Right lobe of liver (tissue), 4 donors: ENCODE results near the gene NEURL2.

ENCODE experiments used
- POLR2A ChIP-seq: fragments of 450-650 bp; IDR thresholded peaks from one replicate; pipeline ENCODE4 v1.6.1; 2017; ENCODE audit warnings: antibody characterized with exemption, mild to moderate bottlenecking
- TF ChIP-seq, protein P1 (sequence below), 4 donors: fragments of 200-600 bp in 3 of 4; fragments of 450-650 bp in 1 of 4; IDR thresholded peaks; one replicate each; pipeline versions ENCODE4 v1.5.1 to v1.8.0; 2016 to 2022; ENCODE audit warnings: antibody characterized with exemption in 4 of 4, mild to moderate bottlenecking in 2 of 4
- donor health status: DM: no; HTN: no; CAD: no.
- donor health status: DM: no; HTN: no; CAD: no.
- donor health status: DM: no; HTN: yes; CAD: no.

DNA sequence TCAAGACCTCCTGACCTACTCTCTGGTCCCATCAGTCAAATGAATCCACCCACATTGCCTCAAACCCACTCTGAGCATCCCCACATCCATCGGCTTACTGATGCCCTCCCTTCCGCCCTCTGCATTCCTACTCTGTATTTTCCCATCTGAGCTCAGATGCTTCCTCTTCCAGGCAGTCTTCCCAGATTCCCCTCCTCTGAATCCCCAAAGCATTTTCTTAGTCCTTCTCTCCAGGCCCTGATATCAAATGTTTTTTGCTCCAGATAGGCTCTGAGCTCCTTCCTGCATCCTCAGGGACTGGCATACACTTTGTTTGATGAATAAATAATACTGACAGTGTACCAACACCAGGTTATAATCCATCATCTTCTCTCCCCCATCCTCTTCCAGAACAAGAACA, 17.1 kb upstream of the NEURL2 start:
- TF ChIP-seq, protein P1, sequence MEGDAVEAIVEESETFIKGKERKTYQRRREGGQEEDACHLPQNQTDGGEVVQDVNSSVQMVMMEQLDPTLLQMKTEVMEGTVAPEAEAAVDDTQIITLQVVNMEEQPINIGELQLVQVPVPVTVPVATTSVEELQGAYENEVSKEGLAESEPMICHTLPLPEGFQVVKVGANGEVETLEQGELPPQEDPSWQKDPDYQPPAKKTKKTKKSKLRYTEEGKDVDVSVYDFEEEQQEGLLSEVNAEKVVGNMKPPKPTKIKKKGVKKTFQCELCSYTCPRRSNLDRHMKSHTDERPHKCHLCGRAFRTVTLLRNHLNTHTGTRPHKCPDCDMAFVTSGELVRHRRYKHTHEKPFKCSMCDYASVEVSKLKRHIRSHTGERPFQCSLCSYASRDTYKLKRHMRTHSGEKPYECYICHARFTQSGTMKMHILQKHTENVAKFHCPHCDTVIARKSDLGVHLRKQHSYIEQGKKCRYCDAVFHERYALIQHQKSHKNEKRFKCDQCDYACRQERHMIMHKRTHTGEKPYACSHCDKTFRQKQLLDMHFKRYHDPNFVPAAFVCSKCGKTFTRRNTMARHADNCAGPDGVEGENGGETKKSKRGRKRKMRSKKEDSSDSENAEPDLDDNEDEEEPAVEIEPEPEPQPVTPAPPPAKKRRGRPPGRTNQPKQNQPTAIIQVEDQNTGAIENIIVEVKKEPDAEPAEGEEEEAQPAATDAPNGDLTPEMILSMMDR (IDR thresholded peaks at IDR 0.05), result no peak
- TF ChIP-seq POLR2A, result no peak
